Measurements from ENCODE around the gene ZC3H12C. TPM values are rescaled to one million over a fixed set of nuclear protein-coding genes. Genes with fewer than 3 reads are reported as not detected.

The ZC3H12C gene
- total RNA-seq, 1 experiment from 2014 or later = not detected

DNA sequence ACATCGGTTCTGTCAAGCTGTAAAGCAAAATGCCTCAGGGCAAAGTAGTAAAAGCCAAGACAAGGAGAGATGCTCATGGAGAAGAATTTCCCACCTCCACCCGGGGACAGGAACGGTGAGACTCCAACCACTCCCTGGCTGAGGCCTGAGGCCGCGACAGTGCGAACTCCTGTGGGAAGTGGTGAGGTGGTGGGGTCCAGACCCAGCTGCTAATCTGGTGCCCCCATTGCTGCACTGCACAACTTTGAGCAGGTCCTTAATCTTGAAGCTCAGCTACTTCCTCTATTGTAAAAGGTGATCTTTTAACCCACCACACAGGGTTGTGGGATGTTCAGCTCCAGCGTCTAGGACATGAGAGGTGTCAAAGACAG lies 83.9 kb downstream of the ZC3H12C start:
- H3K4me2 ChIP-seq (ENCODE audit: low read depth, low read length, poor library complexity, severe bottlenecking) = no peak overlapping the region
- H3K36me3 ChIP-seq (ENCODE audit: insufficient read depth, low read length) = no peaks in the 10 kb centered on the region
- no peak overlapping the region for H3K9ac ChIP-seq (ENCODE audit: low read length)
- no peaks in the 10 kb centered on the region for H4K20me1 ChIP-seq (ENCODE audit: insufficient read depth, low read depth, low read length)
- H2AFZ ChIP-seq (ENCODE audit: low read length) = no peak overlapping the region
- H3K27ac ChIP-seq (ENCODE audit: low read length) = no peak overlapping the region
- H3K4me1 ChIP-seq (ENCODE audit: low read length) = no peaks in the 10 kb centered on the region
- no peaks in the 10 kb centered on the region for H3K79me2 ChIP-seq (ENCODE audit: low read length)
- no peaks in the 10 kb centered on the region for H3K9me3 ChIP-seq (ENCODE audit: low read length)
- H3K9me2 ChIP-seq (replicated peaks; ENCODE audit: insufficient read depth, low read length) = no peaks in the 10 kb centered on the region
- H3K27me3 ChIP-seq (ENCODE audit: low read length) = peaks cover 2% of the 10 kb centered on the region; the same call in 1 of the 2 replicates
- DNase-seq = no peak
- H3K4me3 ChIP-seq (ENCODE audit: low read length) = no peak overlapping the region

GRCh38 chr11:110179064-110179463 lies 85.9 kb downstream of the ZC3H12C start:
- Histone ChIP-seq H3K4me1 (ENCODE audit: low read length) (no peaks in the 10 kb centered on the region), H3K36me3 (ENCODE audit: insufficient read depth, low read length) (no peaks in the 10 kb centered on the region), H3K27me3 (ENCODE audit: low read length) (peaks cover 2% of the 10 kb centered on the region; the same call in 1 of the 2 replicates), H3K79me2 (ENCODE audit: low read length) (no peaks in the 10 kb centered on the region), H3K4me3 (ENCODE audit: low read length) (no peak overlapping the region), H3K9me2 (replicated peaks; ENCODE audit: insufficient read depth, low read length) (no peaks in the 10 kb centered on the region), H4K20me1 (ENCODE audit: insufficient read depth, low read depth, low read length) (no peaks in the 10 kb centered on the region), H3K9ac (ENCODE audit: low read length) (no peak overlapping the region), H2AFZ (ENCODE audit: low read length) (no peak overlapping the region), H3K9me3 (ENCODE audit: low read length) (no peaks in the 10 kb centered on the region), H3K4me2 (ENCODE audit: low read depth, low read length, poor library complexity, severe bottlenecking) (no peak overlapping the region), H3K27ac (ENCODE audit: low read length) (no peak overlapping the region)
- no peak for DNase-seq

DNA sequence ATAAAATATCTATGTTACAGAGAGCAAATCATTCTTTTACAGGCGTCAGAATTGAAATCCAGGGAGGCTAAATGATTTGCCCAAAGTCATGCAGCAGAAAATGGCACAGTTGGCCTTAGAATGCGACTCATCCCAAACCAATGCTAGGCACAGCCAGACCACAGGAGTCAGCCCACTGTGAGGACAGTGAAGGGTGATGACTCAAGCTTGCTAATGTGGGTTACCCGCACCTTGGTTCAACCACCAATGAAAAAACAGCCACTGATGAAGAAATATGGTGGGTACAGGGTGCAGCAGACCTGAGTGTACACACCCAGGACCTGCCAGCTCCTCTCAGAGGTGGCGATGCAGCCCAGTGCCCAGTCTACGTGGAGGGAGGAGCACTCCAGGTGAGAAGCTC lies 89.7 kb downstream of the ZC3H12C start:
- no peak for DNase-seq
- Histone ChIP-seq H3K9me3 (ENCODE audit: low read length) (no peaks in the 10 kb centered on the region), H4K20me1 (ENCODE audit: insufficient read depth, low read depth, low read length) (no peaks in the 10 kb centered on the region), H3K9me2 (replicated peaks; ENCODE audit: insufficient read depth, low read length) (no peaks in the 10 kb centered on the region), H3K27ac (ENCODE audit: low read length) (no peak overlapping the region), H3K4me2 (ENCODE audit: low read depth, low read length, poor library complexity, severe bottlenecking) (no peak overlapping the region), H3K9ac (ENCODE audit: low read length) (no peak overlapping the region), H3K27me3 (ENCODE audit: low read length) (peaks cover 6% of the 10 kb centered on the region; the same call in 1 of the 2 replicates), H3K4me3 (ENCODE audit: low read length) (no peak overlapping the region), H3K4me1 (ENCODE audit: low read length) (no peaks in the 10 kb centered on the region), H2AFZ (ENCODE audit: low read length) (no peak overlapping the region), H3K79me2 (ENCODE audit: low read length) (no peaks in the 10 kb centered on the region), H3K36me3 (ENCODE audit: insufficient read depth, low read length) (no peaks in the 10 kb centered on the region)

DNA sequence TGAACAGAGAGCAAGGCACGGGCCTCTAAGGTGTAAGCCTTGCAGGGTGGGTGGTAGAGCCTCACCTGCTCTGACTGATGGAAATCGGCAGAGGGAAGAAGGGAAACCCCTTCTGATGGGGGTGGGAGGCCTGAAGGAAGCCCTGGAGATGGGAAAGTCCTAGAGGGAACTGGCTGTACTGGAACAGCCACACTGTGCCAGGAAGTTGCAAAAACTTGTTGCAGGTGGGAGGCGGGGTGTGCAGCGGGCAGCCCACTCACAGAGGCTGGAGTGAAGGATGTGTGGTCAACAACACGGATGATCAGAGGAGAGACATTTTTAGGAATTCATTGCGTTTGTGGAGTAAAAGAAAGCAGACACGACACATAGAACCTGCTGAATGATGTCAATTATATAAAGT lies 91.3 kb downstream of the ZC3H12C start:
- H4K20me1 ChIP-seq (ENCODE audit: insufficient read depth, low read depth, low read length) = no peaks in the 10 kb centered on the region
- no peak overlapping the region for H2AFZ ChIP-seq (ENCODE audit: low read length)
- H3K27me3 ChIP-seq (ENCODE audit: low read length) = peaks cover 4% of the 10 kb centered on the region; the same call in 1 of the 2 replicates
- no peak for DNase-seq
- no peaks in the 10 kb centered on the region for H3K4me1 ChIP-seq (ENCODE audit: low read length)
- H3K9me2 ChIP-seq (replicated peaks; ENCODE audit: insufficient read depth, low read length) = no peaks in the 10 kb centered on the region
- H3K9ac ChIP-seq (ENCODE audit: low read length) = no peak overlapping the region
- no peaks in the 10 kb centered on the region for H3K36me3 ChIP-seq (ENCODE audit: insufficient read depth, low read length)
- no peak overlapping the region for H3K27ac ChIP-seq (ENCODE audit: low read length)
- H3K4me2 ChIP-seq (ENCODE audit: low read depth, low read length, poor library complexity, severe bottlenecking) = no peak overlapping the region
- H3K4me3 ChIP-seq (ENCODE audit: low read length) = no peak overlapping the region
- no peaks in the 10 kb centered on the region for H3K79me2 ChIP-seq (ENCODE audit: low read length)
- H3K9me3 ChIP-seq (ENCODE audit: low read length) = no peaks in the 10 kb centered on the region

DNA sequence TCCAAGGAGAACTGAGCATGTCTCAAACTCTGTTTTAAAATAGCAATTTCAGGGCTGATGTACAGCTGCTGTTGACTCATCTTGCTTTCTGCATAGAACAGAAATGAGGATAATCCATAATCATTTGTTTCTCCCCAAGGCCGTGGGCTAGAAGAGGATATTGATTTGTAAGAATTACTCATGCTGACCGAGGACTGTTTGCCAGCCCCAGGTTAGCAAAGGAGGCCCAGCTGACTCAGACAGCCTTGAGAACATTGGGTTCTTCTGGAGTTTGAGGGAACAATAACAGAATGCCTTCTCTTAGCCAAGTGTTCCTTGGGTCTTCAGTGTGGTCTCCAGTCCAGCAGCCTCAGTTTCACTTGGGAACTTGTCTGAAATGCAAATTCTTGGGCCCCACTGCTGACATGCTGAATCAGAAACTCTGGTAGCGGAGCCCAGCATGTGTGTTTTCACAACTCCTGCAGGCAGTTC lies 92.0 kb downstream of the ZC3H12C start:
- Histone ChIP-seq H4K20me1 (ENCODE audit: insufficient read depth, low read depth, low read length) (no peaks in the 10 kb centered on the region), H2AFZ (ENCODE audit: low read length) (no peak overlapping the region), H3K4me3 (ENCODE audit: low read length) (no peak overlapping the region), H3K27ac (ENCODE audit: low read length) (no peak overlapping the region), H3K9ac (ENCODE audit: low read length) (no peak overlapping the region), H3K4me2 (ENCODE audit: low read depth, low read length, poor library complexity, severe bottlenecking) (no peak overlapping the region), H3K9me3 (ENCODE audit: low read length) (no peaks in the 10 kb centered on the region), H3K9me2 (replicated peaks; ENCODE audit: insufficient read depth, low read length) (no peaks in the 10 kb centered on the region), H3K4me1 (ENCODE audit: low read length) (no peaks in the 10 kb centered on the region), H3K36me3 (ENCODE audit: insufficient read depth, low read length) (no peaks in the 10 kb centered on the region), H3K79me2 (ENCODE audit: low read length) (no peaks in the 10 kb centered on the region), H3K27me3 (ENCODE audit: low read length) (peaks cover 4% of the 10 kb centered on the region; the same call in 1 of the 2 replicates)
- no peak for DNase-seq

DNA sequence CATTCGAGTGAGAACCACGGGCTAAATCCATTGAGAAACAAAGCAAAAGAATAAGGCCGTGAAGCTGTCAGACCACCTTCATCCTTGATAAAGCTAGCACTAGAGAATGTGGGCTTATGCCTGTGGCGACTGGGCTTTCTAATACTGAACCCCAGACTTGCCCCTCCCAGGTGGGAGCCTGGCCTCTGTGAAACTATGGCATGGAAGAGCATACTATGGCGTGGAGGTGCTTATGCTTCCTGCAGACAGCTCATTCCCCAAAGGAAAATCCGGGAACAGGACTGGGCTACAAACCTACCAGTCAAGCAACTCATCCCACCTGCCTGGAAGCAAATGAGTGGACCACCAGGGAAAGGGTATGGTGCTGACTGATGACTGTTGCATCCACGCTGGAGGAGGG lies 92.4 kb downstream of the ZC3H12C start:
- Histone ChIP-seq H3K4me2 (ENCODE audit: low read depth, low read length, poor library complexity, severe bottlenecking) (no peak overlapping the region), H3K36me3 (ENCODE audit: insufficient read depth, low read length) (no peaks in the 10 kb centered on the region), H2AFZ (ENCODE audit: low read length) (no peak overlapping the region), H3K27ac (ENCODE audit: low read length) (no peak overlapping the region), H3K4me1 (ENCODE audit: low read length) (no peaks in the 10 kb centered on the region), H4K20me1 (ENCODE audit: insufficient read depth, low read depth, low read length) (no peaks in the 10 kb centered on the region), H3K9ac (ENCODE audit: low read length) (no peak overlapping the region), H3K79me2 (ENCODE audit: low read length) (no peaks in the 10 kb centered on the region), H3K4me3 (ENCODE audit: low read length) (no peak overlapping the region), H3K9me2 (replicated peaks; ENCODE audit: insufficient read depth, low read length) (no peaks in the 10 kb centered on the region), H3K27me3 (ENCODE audit: low read length) (peaks cover 4% of the 10 kb centered on the region; the same call in 1 of the 2 replicates), H3K9me3 (ENCODE audit: low read length) (no peaks in the 10 kb centered on the region)
- no peak for DNase-seq

- no peak for DNase-seq
- Histone ChIP-seq H3K9ac (ENCODE audit: low read length) (no peak overlapping the region), H3K4me3 (ENCODE audit: low read length) (no peak overlapping the region), H3K9me2 (replicated peaks; ENCODE audit: insufficient read depth, low read length) (no peaks in the 10 kb centered on the region), H4K20me1 (ENCODE audit: insufficient read depth, low read depth, low read length) (no peaks in the 10 kb centered on the region), H3K27ac (ENCODE audit: low read length) (no peak overlapping the region), H2AFZ (ENCODE audit: low read length) (no peak overlapping the region), H3K36me3 (ENCODE audit: insufficient read depth, low read length) (no peaks in the 10 kb centered on the region), H3K4me2 (ENCODE audit: low read depth, low read length, poor library complexity, severe bottlenecking) (no peak overlapping the region), H3K79me2 (ENCODE audit: low read length) (no peaks in the 10 kb centered on the region), H3K27me3 (ENCODE audit: low read length) (peaks cover 4% of the 10 kb centered on the region; the same call in 1 of the 2 replicates), H3K9me3 (ENCODE audit: low read length) (no peaks in the 10 kb centered on the region), H3K4me1 (ENCODE audit: low read length) (no peaks in the 10 kb centered on the region)
These were observed 93.3 kb downstream of the ZC3H12C start for GRCh38 chr11:110186456-110186855.

GRCh38 chr11:110186867-110187266 lies 93.7 kb downstream of the ZC3H12C start:
- no peaks in the 10 kb centered on the region for H4K20me1 ChIP-seq (ENCODE audit: insufficient read depth, low read depth, low read length)
- H3K4me3 ChIP-seq (ENCODE audit: low read length) = no peak overlapping the region
- H3K27me3 ChIP-seq (ENCODE audit: low read length) = peaks cover 4% of the 10 kb centered on the region; the same call in 1 of the 2 replicates
- H3K4me2 ChIP-seq (ENCODE audit: low read depth, low read length, poor library complexity, severe bottlenecking) = no peak overlapping the region
- no peak overlapping the region for H3K27ac ChIP-seq (ENCODE audit: low read length)
- H3K9me2 ChIP-seq (replicated peaks; ENCODE audit: insufficient read depth, low read length) = no peaks in the 10 kb centered on the region
- no peak overlapping the region for H2AFZ ChIP-seq (ENCODE audit: low read length)
- H3K4me1 ChIP-seq (ENCODE audit: low read length) = no peaks in the 10 kb centered on the region
- DNase-seq = no peak
- H3K79me2 ChIP-seq (ENCODE audit: low read length) = no peaks in the 10 kb centered on the region
- no peaks in the 10 kb centered on the region for H3K9me3 ChIP-seq (ENCODE audit: low read length)
- H3K9ac ChIP-seq (ENCODE audit: low read length) = no peak overlapping the region
- H3K36me3 ChIP-seq (ENCODE audit: insufficient read depth, low read length) = no peaks in the 10 kb centered on the region

- Histone ChIP-seq H4K20me1 (ENCODE audit: insufficient read depth, low read depth, low read length) (no peaks in the 10 kb centered on the region), H3K4me1 (ENCODE audit: low read length) (peaks cover 5% of the 10 kb centered on the region), H3K27me3 (ENCODE audit: low read length) (peaks cover 4% of the 10 kb centered on the region; the same call in 1 of the 2 replicates), H3K4me3 (ENCODE audit: low read length) (no peak overlapping the region), H3K36me3 (ENCODE audit: insufficient read depth, low read length) (no peaks in the 10 kb centered on the region), H2AFZ (ENCODE audit: low read length) (no peak overlapping the region), H3K9me3 (ENCODE audit: low read length) (no peaks in the 10 kb centered on the region), H3K9ac (ENCODE audit: low read length) (no peak overlapping the region), H3K79me2 (ENCODE audit: low read length) (no peaks in the 10 kb centered on the region), H3K4me2 (ENCODE audit: low read depth, low read length, poor library complexity, severe bottlenecking) (no peak overlapping the region), H3K27ac (ENCODE audit: low read length) (no peak overlapping the region), H3K9me2 (replicated peaks; ENCODE audit: insufficient read depth, low read length) (no peaks in the 10 kb centered on the region)
- no peak for DNase-seq
These were observed 94.5 kb downstream of the ZC3H12C start for GRCh38 chr11:110187731-110188130.

Measured in Karpas-422 (cell line).